Neural crest cell (in vitro differentiated cells): ENCODE results near the gene FLVCR1. TPM values are rescaled to one million over a fixed set of nuclear protein-coding genes. Genes with fewer than 3 reads are reported as not detected.

ENCODE experiments used
- DNase-seq: peaks from one replicate; pipeline ENCODE4 v3.0.0; 2021; ENCODE audit warnings: low read depth, mixed read lengths, low spot score
- H3K27ac Mint-ChIP-seq: one replicate; pipeline ENCODE4 v1.8.0; 2021; ENCODE audit warnings: mild to moderate bottlenecking, mixed read lengths; ENCODE audit not compliant: unreplicated experiment
- H3K27me3 Mint-ChIP-seq: 2 replicates; pipeline ENCODE4 v1.8.0; 2021; ENCODE audit warnings: low read depth, mild to moderate bottlenecking, mixed read lengths
- H3K36me3 Mint-ChIP-seq: 2 replicates; pipeline ENCODE4 v1.8.0; 2021; ENCODE audit warnings: low read depth, mild to moderate bottlenecking, mixed read lengths
- H3K4me1 Mint-ChIP-seq: 2 replicates; pipeline ENCODE4 v1.8.0; 2021; ENCODE audit warnings: mixed read lengths
- H3K4me3 Mint-ChIP-seq: one replicate; pipeline ENCODE4 v1.8.0; 2021; ENCODE audit warnings: mild to moderate bottlenecking, mixed read lengths
- H3K9me3 Mint-ChIP-seq: 2 replicates; pipeline ENCODE4 v1.8.0; 2021; ENCODE audit warnings: mixed read lengths
- CTCF ChIP-seq: fragments of 200-600 bp; sonication (generic); conservative IDR thresholded peaks from 2 replicates; pipeline ENCODE4 v1.5.0; 2021; ENCODE audit warnings: antibody characterized with exemption, mild to moderate bottlenecking
- long read RNA-seq: library from polyadenylated mRNA; unstranded; transcript quantifications from one replicate; pipeline ENCODE4 v2.0.0, GENCODE V29; 2020
- total RNA-seq: library from RNA; stranded (reverse); gene quantifications from 2 replicates; pipeline ENCODE4 v1.2.1, GENCODE V29; 2021

FLVCR1 gene
- 31.4 and 33.0 TPM in 2 replicates for total RNA-seq
- long read RNA-seq, full-length matches to known transcripts = 4 of 9 reads
- long read RNA-seq, partial matches to known transcripts = 2 of 9 reads
- long read RNA-seq, other reads (novel, unspliced or antisense) = 3 of 9 reads

GRCh38 chr1:212857992-212858460 is at the start of gene FLVCR1:
Gene FLVCR1 (plus strand): TSS chr1:212858275. CDS start chr1:212858453, 178 bp downstream.
- no peaks in the 10 kb centered on the region for H3K9me3 Mint-ChIP-seq
- H3K27me3 Mint-ChIP-seq = no peaks in the 10 kb centered on the region
- peaks cover 5% of the 10 kb centered on the region for H3K36me3 Mint-ChIP-seq
- TF ChIP-seq CTCF = no peak
- peak; percentile 96 for DNase-seq
- H3K4me3 Mint-ChIP-seq = peak within 1 kb of the TSS; percentile 83
- peak within 1 kb of the TSS; percentile 97 for H3K27ac Mint-ChIP-seq
- H3K4me1 Mint-ChIP-seq = peaks cover 28% of the 10 kb centered on the region

- DNase-seq = peak; percentile 22
- H3K36me3 Mint-ChIP-seq = no peaks in the 10 kb centered on the region
- TF ChIP-seq CTCF = peak; percentile 61
- no peaks in the 10 kb centered on the region for H3K27me3 Mint-ChIP-seq
- no peak overlapping the region for H3K4me3 Mint-ChIP-seq
- no peaks in the 10 kb centered on the region for H3K9me3 Mint-ChIP-seq
- H3K4me1 Mint-ChIP-seq = peaks cover 8% of the 10 kb centered on the region
- no peak overlapping the region for H3K27ac Mint-ChIP-seq
Measured at GRCh38 chr1:212814537-212815334, 43.3 kb upstream of the FLVCR1 start.

GRCh38 chr1:212816567-212817278 is 41.4 kb upstream of the FLVCR1 start:
- H3K4me3 Mint-ChIP-seq = no peak overlapping the region
- no peak for TF ChIP-seq CTCF
- H3K36me3 Mint-ChIP-seq = no peaks in the 10 kb centered on the region
- H3K9me3 Mint-ChIP-seq = no peaks in the 10 kb centered on the region
- peaks cover 9% of the 10 kb centered on the region for H3K4me1 Mint-ChIP-seq
- peak overlapping the region; percentile 1 for H3K27ac Mint-ChIP-seq
- no peak for DNase-seq
- no peaks in the 10 kb centered on the region for H3K27me3 Mint-ChIP-seq

- Mint-ChIP-seq H3K9me3 (peaks cover 2% of the 10 kb centered on the region), H3K27ac (no peak overlapping the region), H3K4me1 (peaks cover 9% of the 10 kb centered on the region), H3K36me3 (peaks cover 7% of the 10 kb centered on the region), H3K4me3 (no peak overlapping the region), H3K27me3 (no peaks in the 10 kb centered on the region)
- TF ChIP-seq CTCF = no peak
- DNase-seq = no peak
Measured at GRCh38 chr1:212819726-212820125, 38.3 kb upstream of the FLVCR1 start.

- no peak overlapping the region for H3K27ac Mint-ChIP-seq
- H3K4me3 Mint-ChIP-seq = no peak overlapping the region
- DNase-seq = no peak
- no peaks in the 10 kb centered on the region for H3K27me3 Mint-ChIP-seq
- H3K9me3 Mint-ChIP-seq = peaks cover 6% of the 10 kb centered on the region
- H3K4me1 Mint-ChIP-seq = peaks cover 9% of the 10 kb centered on the region
- no peak for TF ChIP-seq CTCF
- H3K36me3 Mint-ChIP-seq = peaks cover 9% of the 10 kb centered on the region
Measured at GRCh38 chr1:212820969-212821368, 37.1 kb upstream of the FLVCR1 start.
